ENCODE results near the gene UCK1.
A peak's percentile ranks its signal among the peaks of the same experiment; 100 is the strongest.

The UCK1 gene

GRCh38 chr9:131496844-131497405 lies 34.1 kb downstream of the UCK1 start:
- no peak for DNase-seq (ENCODE audit: low read depth in 2 of 2)

DNA sequence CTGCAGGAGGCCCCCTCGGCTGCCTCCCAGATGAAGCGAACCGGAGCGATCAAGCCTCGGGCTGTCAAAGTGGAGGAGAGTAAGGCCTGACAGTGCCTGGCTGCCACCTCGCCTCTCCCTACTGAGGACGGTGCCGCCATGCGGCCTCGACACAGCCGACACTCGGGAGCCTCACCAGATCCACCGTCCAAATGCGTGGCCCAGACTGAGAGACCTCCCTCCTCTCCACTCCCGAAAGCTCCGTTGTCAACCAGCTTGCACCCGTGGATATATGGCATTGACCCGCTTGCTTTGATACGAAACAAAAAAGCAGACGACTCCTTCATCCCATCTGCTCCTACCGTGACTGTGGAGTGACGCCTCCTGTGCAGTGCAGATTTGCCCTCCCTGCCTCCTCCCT lies 35.3 kb downstream of the UCK1 start:
- DNase-seq (ENCODE audit: low read depth in 2 of 2), result no peak

- DNase-seq (ENCODE audit: low read depth in 2 of 2), result no peak
These were observed 36.7 kb downstream of the UCK1 start for GRCh38 chr9:131494296-131494870.

GRCh38 chr9:131492070-131492469 lies 39.0 kb downstream of the UCK1 start:
- no peak for DNase-seq (ENCODE audit: low read depth in 2 of 2)

DNA sequence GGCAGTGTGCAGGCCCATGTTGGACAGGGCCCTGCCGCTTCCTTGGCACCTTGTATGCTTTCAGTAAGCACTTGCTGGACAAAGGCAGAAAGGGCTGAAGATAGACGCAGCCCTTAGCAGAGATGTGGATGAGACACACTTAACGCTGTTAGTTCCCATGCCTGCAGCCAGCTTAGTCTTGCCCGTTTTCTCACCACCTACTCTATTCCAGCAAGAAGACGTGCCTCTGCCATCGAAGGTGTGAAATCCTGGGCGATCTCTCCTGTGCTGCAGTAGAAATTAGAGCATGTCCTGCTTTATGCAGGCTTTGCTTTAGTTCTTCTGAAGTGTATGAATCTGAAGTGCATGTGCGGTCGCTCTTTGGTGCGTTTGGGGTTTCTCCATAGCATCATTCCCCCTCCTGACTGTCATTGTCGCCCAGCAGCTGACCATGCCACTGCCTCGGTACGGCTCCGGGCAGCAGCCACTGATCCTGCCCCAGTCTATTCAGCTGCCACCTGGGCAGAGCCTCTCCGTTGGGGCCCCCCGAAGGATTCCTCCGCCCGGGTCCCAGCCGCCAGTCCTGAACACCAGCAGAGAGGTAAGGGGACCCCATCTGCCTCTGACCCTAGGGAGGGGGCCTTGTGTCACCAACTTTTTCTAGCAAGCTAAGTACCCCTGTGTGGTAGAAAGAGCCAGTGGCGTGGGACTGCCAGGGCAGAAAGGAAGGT lies 39.9 kb downstream of the UCK1 start:
- no peak for DNase-seq (ENCODE audit: low read depth in 2 of 2)

- no peak for DNase-seq (ENCODE audit: low read depth in 2 of 2)
These were observed 40.5 kb downstream of the UCK1 start for GRCh38 chr9:131490514-131490913.

GRCh38 chr9:131487621-131488031 lies 43.4 kb downstream of the UCK1 start:
- no peak for DNase-seq (ENCODE audit: low read depth in 2 of 2)

GRCh38 chr9:131487001-131487400 lies 44.1 kb downstream of the UCK1 start:
- no peak for DNase-seq (ENCODE audit: low read depth in 2 of 2)

DNA sequence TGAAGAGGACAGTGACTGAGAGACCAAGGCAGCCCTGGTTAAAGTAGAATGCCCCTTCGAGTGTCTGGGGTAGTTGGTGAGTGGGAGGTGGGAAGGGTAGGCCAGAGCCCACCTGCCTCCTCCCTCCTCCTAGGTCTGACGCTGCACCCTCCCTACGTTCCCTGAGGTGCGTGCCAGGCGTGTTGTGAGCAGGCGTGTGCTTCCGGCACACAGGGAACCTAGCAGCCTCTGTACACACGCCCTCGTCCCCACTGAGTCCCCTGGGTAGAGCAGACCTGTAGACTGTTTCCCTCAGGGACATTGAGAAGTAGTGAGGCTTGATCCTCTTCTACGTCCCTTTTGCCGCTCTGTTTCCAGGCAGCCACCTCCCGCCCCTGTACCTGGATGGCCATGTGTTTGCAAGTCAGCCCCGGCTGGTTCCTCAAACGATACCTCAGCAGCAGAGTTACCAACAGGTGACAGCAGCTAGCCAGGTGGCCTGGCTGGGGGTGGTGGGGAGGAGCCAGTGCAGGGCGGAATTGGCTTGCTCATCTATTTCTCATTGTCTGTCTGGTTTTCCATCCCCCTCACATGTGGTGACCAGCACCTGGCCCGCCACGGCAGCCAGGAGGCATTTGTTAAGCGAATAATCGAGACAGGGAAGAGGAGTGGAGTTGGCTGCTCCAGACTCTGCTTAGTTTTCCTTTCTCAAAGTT lies 45.2 kb downstream of the UCK1 start:
- DNase-seq (ENCODE audit: low read depth in 2 of 2), result no peak

DNA sequence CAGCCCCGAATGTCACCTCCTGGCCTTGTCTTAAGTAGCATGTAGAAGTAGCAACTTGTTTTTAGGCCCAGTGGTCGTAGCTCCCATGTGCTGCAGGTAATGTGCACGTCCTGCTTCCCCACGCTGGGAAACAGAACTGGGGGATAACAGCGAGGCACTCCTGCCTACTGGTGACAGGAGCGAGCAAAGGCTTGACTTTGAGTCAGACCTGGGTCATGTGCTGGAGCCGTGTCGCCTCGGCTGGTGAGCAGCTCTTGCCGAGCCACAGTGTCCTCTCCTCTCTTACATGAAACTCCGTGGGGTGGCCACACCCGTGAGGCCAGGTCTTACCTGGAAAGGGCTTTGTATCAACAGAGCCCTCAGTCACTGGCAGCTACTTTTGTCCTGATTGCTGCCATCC lies 45.9 kb downstream of the UCK1 start:
- no peak for DNase-seq (ENCODE audit: low read depth in 2 of 2)

- DNase-seq (ENCODE audit: low read depth in 2 of 2), result no peak
These were observed 46.4 kb downstream of the UCK1 start for GRCh38 chr9:131484560-131485185.

- no peak for DNase-seq (ENCODE audit: low read depth in 2 of 2)
These were observed 47.0 kb downstream of the UCK1 start for GRCh38 chr9:131484051-131484445.

DNA sequence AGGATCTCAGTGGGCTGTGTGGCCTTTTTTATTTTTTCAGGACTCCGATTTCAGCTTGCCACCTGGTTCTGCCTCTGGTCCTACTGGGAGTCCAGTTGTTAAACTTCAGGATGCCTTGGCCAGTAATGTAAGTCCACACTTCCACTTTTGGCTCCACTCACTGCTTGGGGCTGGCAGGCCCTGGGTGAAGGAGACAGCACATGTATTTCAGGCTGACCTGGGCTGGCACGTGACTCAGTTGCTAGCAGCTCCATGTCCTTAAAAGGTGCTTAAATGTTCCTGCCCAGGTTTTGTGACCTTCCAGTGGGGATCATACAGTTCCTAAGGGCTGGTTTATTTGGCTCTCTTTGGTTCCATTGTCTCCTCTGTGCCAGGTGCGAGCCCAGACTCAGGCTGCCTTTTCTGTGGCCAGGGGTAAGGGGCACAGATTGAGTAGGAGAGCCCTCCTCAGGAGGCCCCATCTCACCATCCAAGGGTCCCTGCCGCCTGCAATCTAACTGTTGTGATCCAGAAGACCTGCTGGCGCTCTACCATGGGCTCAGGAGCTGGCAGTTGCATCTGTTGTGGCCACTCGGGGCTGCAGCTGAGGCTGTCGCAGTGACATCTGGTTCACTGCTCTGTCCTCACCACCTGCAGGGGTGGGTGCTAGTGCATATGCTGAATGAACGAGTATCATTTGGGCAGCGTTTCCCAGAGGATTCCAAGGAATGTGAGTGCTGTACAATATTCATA lies 47.6 kb downstream of the UCK1 start:
- DNase-seq (ENCODE audit: low read depth in 2 of 2), result no peak

GRCh38 chr9:131482343-131483006 lies 48.6 kb downstream of the UCK1 start:
- no peak for DNase-seq (ENCODE audit: low read depth in 2 of 2)

- no peak for DNase-seq (ENCODE audit: low read depth in 2 of 2)
These were observed 49.4 kb downstream of the UCK1 start for GRCh38 chr9:131481441-131482342.

- no peak for DNase-seq (ENCODE audit: low read depth in 2 of 2)
These were observed 50.8 kb downstream of the UCK1 start for GRCh38 chr9:131480258-131480657.

DNA sequence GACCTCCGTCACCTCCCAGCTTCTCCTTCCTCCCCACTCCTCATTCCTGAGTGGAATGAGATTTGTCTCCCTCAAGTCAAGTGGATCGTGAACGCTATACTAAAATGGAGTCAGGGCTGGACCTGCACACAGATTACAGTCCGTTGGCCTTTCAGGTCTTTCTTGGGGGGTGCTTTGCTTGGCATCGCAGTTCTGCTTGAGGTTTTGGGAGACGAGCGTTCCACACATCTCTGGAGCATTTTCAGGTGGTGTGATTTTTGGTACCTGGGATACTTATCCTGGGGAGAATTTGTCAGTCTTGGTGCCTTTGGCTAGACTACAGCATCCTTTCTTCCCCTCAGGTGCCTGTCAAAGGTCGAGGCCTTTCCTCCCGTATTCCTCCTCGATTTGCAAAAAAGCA lies 52.2 kb downstream of the UCK1 start:
- DNase-seq (ENCODE audit: low read depth in 2 of 2), result no peak

DNA sequence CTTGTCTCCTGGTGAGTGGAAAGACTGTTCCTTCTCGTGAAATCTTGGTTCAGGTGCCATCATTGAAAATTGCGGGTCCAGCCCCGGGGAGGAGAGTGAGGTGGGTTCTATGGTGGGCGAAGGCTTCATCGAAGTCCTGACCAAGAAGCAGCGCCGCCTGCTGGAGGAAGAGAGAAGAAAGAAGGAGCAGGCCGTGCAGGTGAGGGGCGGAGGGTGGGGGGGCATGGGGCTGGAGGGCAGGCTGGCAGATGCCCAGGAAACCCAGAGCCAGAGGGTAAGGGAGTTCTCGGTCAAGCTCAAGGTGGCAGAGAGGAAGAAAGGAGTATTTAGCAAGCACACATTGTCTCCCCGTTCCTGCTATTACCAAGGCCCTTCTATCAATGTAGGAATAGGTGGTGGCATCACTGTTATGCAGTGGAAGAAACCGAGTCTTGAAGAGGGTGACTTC lies 52.6 kb downstream of the UCK1 start:
- DNase-seq (ENCODE audit: low read depth in 2 of 2), result peak; percentile 24 to 43

GRCh38 chr9:131477816-131478419 lies 53.1 kb downstream of the UCK1 start:
- DNase-seq (ENCODE audit: low read depth in 2 of 2), result no peak

DNA sequence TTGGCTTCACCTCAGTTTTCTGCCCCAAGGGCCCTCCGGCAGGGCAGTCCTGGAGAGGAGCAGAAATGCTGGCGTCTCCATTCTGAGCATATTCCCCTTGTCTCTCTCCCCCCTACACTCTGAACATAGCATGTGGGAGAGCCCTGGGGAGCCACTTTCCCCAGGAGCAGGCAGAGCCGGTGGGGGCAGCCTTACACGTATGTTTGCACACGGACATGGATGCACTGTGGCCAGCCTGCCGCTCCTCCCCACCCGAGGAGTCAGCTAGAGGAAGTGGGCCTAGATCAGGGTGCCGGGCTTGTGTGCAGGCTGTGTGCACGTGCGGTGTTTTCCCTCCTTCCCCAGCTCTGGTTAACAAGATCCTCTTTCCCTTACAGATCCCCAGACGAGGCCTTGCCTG lies 53.7 kb downstream of the UCK1 start:
- no peak for DNase-seq (ENCODE audit: low read depth in 2 of 2)

Measured in stimulated activated CD4-positive, alpha-beta T cell treated with anti-CD3 and anti-CD28 coated beads, Interleukin-12 subunit alpha, Interleukin-12 subunit beta, amount 100 ng/mL, for 24 hours (primary cell).